GM19035 (cell line): ENCODE results near the gene NAP1L3.

Source experiments
- ATAC-seq: cut with Tn5 transposase; IDR thresholded peaks from one replicate; pipeline ENCODE4 v1.9.1; 2021; ENCODE audit not compliant: unreplicated experiment

The NAP1L3 gene, protein sequence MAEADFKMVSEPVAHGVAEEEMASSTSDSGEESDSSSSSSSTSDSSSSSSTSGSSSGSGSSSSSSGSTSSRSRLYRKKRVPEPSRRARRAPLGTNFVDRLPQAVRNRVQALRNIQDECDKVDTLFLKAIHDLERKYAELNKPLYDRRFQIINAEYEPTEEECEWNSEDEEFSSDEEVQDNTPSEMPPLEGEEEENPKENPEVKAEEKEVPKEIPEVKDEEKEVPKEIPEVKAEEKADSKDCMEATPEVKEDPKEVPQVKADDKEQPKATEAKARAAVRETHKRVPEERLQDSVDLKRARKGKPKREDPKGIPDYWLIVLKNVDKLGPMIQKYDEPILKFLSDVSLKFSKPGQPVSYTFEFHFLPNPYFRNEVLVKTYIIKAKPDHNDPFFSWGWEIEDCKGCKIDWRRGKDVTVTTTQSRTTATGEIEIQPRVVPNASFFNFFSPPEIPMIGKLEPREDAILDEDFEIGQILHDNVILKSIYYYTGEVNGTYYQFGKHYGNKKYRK

DNA sequence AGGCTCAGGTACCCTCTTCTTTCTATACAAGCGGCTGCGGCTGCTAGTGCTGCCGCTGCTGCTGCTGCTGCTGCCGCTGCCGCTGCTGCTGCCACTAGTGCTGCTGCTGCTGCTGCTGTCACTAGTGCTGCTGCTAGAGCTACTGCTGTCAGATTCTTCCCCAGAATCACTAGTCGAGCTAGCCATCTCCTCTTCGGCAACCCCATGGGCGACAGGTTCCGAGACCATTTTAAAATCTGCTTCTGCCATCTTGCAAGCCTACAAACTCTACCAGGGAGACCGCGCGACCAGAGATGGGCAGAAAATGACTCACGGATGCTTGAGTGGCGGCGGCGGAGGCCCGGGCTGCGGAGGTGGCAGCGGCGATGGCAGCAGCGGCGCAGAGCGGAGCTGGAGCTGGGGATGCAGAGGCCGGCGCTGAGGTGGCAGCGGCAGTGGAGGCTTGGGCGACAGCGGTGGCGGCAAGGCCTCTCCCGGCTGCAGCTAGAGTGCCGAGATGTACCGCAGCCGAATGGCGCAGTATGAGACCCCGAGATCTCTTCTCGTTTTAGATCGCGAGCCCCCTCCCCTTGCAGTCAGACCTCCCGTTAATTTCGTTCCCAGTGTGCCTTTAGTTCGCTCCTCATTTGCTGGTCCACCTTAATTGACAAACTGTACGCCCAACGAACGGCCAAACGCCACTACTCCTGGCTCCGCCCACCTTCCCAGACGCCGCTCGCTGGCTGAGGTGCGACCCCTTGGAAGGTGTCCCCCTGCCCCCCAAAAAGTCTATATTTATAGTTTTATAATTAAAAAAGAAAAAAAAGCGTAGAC, at the start of gene NAP1L3:
Gene NAP1L3, minus strand, starts transcription at position 523 of the 813 bp plus-strand sequence. Its CDS starts 274 bp downstream, at position 249.
- ATAC-seq, result peak; percentile 91

DNA sequence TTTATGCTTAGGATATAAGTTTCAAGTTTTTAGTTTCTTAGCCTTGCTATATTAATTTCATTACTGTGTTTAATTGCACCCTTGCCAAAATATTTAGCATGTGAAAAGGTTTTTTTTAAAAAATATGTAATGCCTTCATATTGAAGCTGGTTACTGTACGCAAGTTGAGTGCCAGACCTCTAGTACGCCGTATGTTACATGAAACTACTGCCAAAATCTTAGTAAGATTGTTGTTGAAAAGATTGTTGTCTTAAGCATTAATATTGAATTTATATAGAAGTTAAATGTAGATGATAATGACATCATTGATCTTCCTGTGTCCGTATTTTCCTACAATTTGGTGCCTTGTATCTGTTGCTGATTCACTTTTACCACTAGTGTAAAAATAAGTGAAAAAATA, 37.7 kb upstream of the NAP1L3 start:
- no peak for ATAC-seq

DNA sequence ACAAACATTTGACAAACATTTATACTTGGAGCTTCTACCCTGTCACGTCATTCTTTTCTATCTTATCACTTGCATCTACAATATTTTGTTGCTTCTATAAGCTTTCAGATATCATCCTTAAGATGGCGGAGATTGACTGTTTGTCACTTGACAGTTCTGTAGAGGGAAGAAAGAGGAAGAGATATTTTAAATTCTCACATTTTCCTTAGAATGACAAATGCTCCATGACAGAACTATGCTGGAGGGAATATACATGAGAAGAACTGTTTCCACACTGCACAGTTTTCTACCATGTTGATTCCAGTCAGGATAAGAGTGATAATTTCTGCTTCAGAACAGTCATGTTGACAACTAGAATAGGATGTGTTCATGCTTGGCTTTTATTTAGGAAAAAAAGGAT, 30.3 kb upstream of the NAP1L3 start:
- no peak for ATAC-seq

DNA sequence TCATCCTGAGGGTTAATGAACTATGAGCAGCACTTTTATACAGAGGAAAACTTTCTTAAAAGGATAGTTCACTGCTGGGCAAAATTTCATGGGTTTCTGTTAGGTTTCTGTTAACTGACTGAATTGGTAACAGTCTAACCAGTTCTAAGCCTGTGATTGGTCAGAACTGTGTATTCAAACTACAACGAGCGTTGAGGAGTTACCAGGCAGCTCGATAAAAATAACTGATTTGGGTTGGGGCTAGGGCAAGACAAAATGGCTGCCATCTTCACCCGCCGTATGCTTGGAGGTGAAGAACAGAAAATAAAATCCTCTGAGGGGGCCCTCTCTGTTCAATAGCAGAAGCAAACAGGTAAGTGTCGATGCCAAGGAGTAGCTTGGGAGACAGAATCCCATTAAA, 22.6 kb upstream of the NAP1L3 start:
- ATAC-seq, result no peak

DNA sequence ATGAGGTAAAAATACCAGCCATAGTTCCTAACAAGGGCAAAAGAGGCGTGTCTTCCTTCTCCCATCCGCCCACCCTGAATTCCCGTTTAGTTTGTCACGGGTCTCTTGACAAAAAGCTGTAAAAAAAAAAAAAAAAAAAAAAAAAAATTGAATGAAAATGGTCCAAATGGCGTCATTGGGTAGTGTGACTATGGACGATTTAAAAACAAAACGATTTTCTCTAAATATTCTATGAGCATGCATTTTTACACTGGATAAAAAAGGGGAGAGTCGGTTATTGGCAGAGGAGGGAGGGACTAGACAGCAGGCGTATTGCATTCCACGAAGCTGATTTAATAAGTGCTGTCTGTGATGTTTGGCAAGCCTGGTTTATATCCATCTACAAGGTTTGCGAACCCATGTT, 492 bp upstream of the NAP1L3 start, which contains the start of gene FAM133A:
Gene FAM133A, plus strand, starts transcription at position 338 of the 403 bp plus-strand sequence. CDS start 35,214 bp downstream, outside the sequence.
- peak; percentile 18 for ATAC-seq

DNA sequence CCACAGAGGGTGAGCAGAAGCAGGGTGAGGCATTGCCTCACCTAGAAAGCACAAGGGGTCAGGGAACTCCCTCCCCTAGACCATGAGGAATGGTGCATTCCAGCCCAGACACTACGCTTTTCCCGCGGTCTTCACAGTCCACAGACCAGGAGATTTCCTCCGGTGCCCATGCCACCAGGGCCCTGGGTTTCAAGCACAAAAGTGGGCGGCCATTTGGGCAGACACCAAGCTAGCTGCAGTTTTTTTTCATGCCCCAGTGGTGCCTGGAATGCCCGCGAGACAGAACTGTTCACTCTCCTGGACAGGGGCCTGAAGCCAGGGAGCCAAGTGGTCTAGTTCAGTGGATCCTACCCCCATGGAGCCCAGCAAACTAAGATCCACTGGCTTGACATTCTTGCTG, 12.8 kb downstream of the NAP1L3 start:
- no peak for ATAC-seq

DNA sequence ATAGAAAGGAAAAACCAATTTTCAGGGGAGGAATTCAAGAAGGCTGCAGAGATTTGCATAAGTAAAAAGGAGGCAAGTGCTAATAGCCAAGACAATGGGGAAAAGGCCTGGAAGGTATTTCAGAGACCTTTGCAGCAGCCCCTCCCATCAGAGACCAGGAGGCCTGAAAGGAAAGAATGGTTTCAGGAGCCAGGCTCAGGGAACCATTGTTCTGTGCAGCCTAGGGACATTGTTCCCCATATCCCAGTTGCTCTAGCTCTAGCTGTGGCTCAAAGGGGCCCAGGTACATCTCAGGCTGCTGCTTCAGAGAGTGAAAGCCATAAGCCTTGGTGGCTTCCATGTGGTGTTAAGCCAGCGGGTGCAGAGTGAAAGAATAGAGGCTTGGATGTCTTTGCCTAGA, 24.0 kb downstream of the NAP1L3 start:
- no peak for ATAC-seq

DNA sequence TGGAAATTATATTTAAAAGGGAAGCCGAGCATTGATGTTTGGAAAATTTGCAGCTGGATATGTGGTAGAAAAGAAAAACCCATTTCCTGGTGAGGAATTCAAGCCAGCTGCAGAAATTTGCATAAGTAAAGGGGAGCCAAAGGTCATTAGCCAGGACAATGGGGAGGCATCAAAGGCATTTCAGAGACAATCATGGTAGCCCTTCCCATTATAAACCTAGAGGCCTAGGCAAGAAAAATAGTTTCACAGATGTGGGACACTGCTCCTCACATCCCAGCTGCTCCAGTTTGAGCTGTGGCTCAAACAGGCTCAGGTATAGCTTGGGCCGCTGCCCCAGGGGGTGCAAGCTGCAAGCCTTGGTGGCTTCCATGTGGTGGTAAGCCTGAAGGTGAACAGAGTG, 35.8 kb downstream of the NAP1L3 start:
- no peak for ATAC-seq
